Neural cell (in vitro differentiated cells): ENCODE data around the gene CD72. TPM values are rescaled to one million over a fixed set of nuclear protein-coding genes. Genes with fewer than 3 reads are reported as not detected.
A peak's percentile ranks its signal among the peaks of the same experiment; 100 is the strongest.

Experiments used
- H2AFZ ChIP-seq: fragments of 200-600, 300-800 bp; sonication (generic), shearing (Covaris generic); 2 replicates; pipeline ENCODE4 v1.6.0; 2014; ENCODE audit warnings: low read depth, mild to moderate bottlenecking, antibody characterized with exemption, low read length, moderate library complexity
- H3F3A ChIP-seq: fragments of 200-600 bp; shearing (Covaris generic); 2 replicates; pipeline ENCODE4 v1.6.1; 2016; ENCODE audit warnings: mild to moderate bottlenecking, moderate library complexity, mixed read lengths, antibody characterized with exemption, low read length; ENCODE audit not compliant: insufficient read depth, poor library complexity, severe bottlenecking
- H3K27ac ChIP-seq: fragments of 200-600, 300-800 bp; sonication (generic), shearing (Covaris generic); 2 replicates; pipeline ENCODE4 v1.5.1; 2014; ENCODE audit warnings: mild to moderate bottlenecking, low read length, moderate library complexity
- H3K27me3 ChIP-seq: fragments of 300-800, 200-600 bp; sonication (generic), shearing (Covaris generic); 2 replicates; pipeline ENCODE4 v1.6.0; 2014; ENCODE audit warnings: mild to moderate bottlenecking, low read depth, low read length, moderate library complexity; ENCODE audit not compliant: insufficient read depth
- H3K36me3 ChIP-seq: fragments of 300-800, 200-600 bp; sonication (generic), shearing (Covaris generic); 2 replicates; pipeline ENCODE4 v1.5.1; 2014; ENCODE audit warnings: mild to moderate bottlenecking, antibody characterized with exemption, low read length, moderate library complexity; ENCODE audit not compliant: insufficient read depth
- H3K4me2 ChIP-seq: fragments of 300-800, 200-600 bp; sonication (generic), shearing (Covaris generic); 2 replicates; pipeline ENCODE4 v1.6.0; 2014; ENCODE audit warnings: mild to moderate bottlenecking, low read length
- H3K4me3 ChIP-seq: fragments of 300-800, 200-600 bp; sonication (generic), shearing (Covaris generic); 2 replicates; pipeline ENCODE4 v1.5.1; 2014; ENCODE audit warnings: mild to moderate bottlenecking, low read length, moderate library complexity
- H3K79me2 ChIP-seq: fragments of 200-600 bp; shearing (Covaris generic); replicated peaks from 2 replicates; pipeline ENCODE4 v1.6.0; 2014; ENCODE audit warnings: mild to moderate bottlenecking, low read length, moderate library complexity; ENCODE audit not compliant: insufficient read depth
- H3K9ac ChIP-seq: fragments of 300-800, 200-600 bp; sonication (generic), shearing (Covaris generic); 2 replicates; pipeline ENCODE4 v1.6.1; 2016; ENCODE audit warnings: mild to moderate bottlenecking, low read length, mixed read lengths
- H3K9me2 ChIP-seq: fragments of 200-600 bp; shearing (Covaris generic); 2 replicates; pipeline ENCODE4 v1.6.1; 2016; ENCODE audit warnings: mild to moderate bottlenecking, low read length, mixed read lengths; ENCODE audit not compliant: insufficient read depth
- H3K9me3 ChIP-seq: fragments of 200-600, 300-800 bp; sonication (generic), shearing (Covaris generic); 2 replicates; pipeline ENCODE4 v1.6.1; 2016; ENCODE audit warnings: mild to moderate bottlenecking, mixed run types, low read length, moderate library complexity, mixed read lengths
- H4K20me1 ChIP-seq: fragments of 200-600 bp; shearing (Covaris generic); 2 replicates; pipeline ENCODE4 v1.6.1; 2016; ENCODE audit warnings: mild to moderate bottlenecking, mixed run types; ENCODE audit not compliant: insufficient read depth
- EP300 ChIP-seq: fragments of 450-650 bp; conservative IDR thresholded peaks from 2 replicates; pipeline ENCODE4 v1.6.1; 2014; ENCODE audit warnings: antibody characterized with exemption, mild to moderate bottlenecking, moderate library complexity; ENCODE audit not compliant: poor library complexity, severe bottlenecking
- EZH2 ChIP-seq: fragments of 200-600, 300-800 bp; shearing (Covaris generic), sonication (generic); IDR thresholded peaks from 2 replicates; pipeline ENCODE4 v1.6.1; 2014; ENCODE audit warnings: antibody characterized with exemption, low read length, borderline replicate concordance, mild to moderate bottlenecking; ENCODE audit not compliant: insufficient read depth, poor library complexity, severe bottlenecking
- MXI1 ChIP-seq: fragments of 450-650 bp; conservative IDR thresholded peaks from 2 replicates; pipeline ENCODE4 v1.6.1; 2014; ENCODE audit warnings: antibody characterized with exemption, mild to moderate bottlenecking; ENCODE audit not compliant: poor library complexity, severe bottlenecking
- POLR2AphosphoS5 ChIP-seq: IDR thresholded peaks from 2 replicates; pipeline ENCODE4 v1.6.1; 2012
- RAD21 ChIP-seq: fragments of 450-650 bp; conservative IDR thresholded peaks from 2 replicates; pipeline ENCODE4 v1.6.1; 2014; ENCODE audit warnings: antibody characterized with exemption, mild to moderate bottlenecking, moderate library complexity
- REST ChIP-seq: IDR thresholded peaks from 2 replicates; pipeline ENCODE4 v1.6.1; 2012; ENCODE audit warnings: borderline replicate concordance
- SMC3 ChIP-seq: fragments of 450-650 bp; conservative IDR thresholded peaks from 2 replicates; pipeline ENCODE4 v1.6.1; 2014; ENCODE audit warnings: antibody characterized with exemption, mild to moderate bottlenecking, moderate library complexity; ENCODE audit not compliant: poor library complexity
- TAF1 ChIP-seq: IDR thresholded peaks from 2 replicates; pipeline ENCODE4 v1.6.1; 2012; ENCODE audit warnings: low read depth
- polyA plus RNA-seq: library from polyadenylated mRNA; depleted of rRNA; stranded (reverse); fragments of >200 nt; gene quantifications from 2 replicates; pipeline ENCODE4 v1.2.3, GENCODE V29; 2014
- TF ChIP-seq, protein P1 (sequence below): fragments of 450-650 bp; IDR thresholded peaks from 2 replicates; pipeline ENCODE4 v1.5.1; 2014; ENCODE audit warnings: antibody characterized with exemption, mild to moderate bottlenecking, moderate library complexity; ENCODE audit not compliant: poor library complexity, severe bottlenecking

Gene CD72
- polyA plus RNA-seq, 1 donor from 2014 or later = not detected

DNA sequence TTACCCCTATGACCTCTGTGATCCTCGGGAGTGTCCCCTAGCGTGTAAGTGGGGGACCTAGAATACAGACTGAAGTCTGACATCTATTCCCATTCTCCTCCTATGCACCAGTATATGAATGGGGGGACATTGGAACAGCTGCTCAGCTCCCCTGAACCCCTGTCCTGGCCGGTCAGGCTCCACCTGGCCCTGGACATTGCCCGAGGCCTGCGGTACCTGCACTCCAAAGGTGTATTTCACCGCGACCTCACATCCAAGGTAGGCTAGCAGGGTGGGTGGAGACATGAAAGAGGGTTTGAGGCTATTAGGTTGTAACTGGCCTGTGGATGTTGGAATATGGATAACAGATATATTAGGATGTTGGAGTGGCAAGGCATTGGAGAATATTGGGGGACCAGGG is 11.5 kb downstream of the CD72 start:
- Histone ChIP-seq H3K9me3 (no peaks in the 10 kb centered on the region), H3K79me2 (peaks cover 13% of the 10 kb centered on the region), H3K27me3 (no peaks in the 10 kb centered on the region), H3K9me2 (no peaks in the 10 kb centered on the region), H3K27ac (no peak overlapping the region), H3K9ac (peak overlapping the region; percentile 77), H2AFZ (no peak overlapping the region), H4K20me1 (no peaks in the 10 kb centered on the region), H3K36me3 (peaks cover 4% of the 10 kb centered on the region), H3K4me3 (peak overlapping the region; percentile 86), H3K4me2 (peak overlapping the region; percentile 94), H3F3A (no peaks in the 10 kb centered on the region)
- TF ChIP-seq EP300 = no peak
- TF ChIP-seq MXI1 = no peak
- no peak for TF ChIP-seq EZH2
- TF ChIP-seq SMC3 = no peak
- TF ChIP-seq REST = no peak
- no peak for TF ChIP-seq TAF1
- no peak for TF ChIP-seq RAD21
- TF ChIP-seq, protein P1, sequence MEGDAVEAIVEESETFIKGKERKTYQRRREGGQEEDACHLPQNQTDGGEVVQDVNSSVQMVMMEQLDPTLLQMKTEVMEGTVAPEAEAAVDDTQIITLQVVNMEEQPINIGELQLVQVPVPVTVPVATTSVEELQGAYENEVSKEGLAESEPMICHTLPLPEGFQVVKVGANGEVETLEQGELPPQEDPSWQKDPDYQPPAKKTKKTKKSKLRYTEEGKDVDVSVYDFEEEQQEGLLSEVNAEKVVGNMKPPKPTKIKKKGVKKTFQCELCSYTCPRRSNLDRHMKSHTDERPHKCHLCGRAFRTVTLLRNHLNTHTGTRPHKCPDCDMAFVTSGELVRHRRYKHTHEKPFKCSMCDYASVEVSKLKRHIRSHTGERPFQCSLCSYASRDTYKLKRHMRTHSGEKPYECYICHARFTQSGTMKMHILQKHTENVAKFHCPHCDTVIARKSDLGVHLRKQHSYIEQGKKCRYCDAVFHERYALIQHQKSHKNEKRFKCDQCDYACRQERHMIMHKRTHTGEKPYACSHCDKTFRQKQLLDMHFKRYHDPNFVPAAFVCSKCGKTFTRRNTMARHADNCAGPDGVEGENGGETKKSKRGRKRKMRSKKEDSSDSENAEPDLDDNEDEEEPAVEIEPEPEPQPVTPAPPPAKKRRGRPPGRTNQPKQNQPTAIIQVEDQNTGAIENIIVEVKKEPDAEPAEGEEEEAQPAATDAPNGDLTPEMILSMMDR = no peak
- no peak for TF ChIP-seq POLR2AphosphoS5

DNA sequence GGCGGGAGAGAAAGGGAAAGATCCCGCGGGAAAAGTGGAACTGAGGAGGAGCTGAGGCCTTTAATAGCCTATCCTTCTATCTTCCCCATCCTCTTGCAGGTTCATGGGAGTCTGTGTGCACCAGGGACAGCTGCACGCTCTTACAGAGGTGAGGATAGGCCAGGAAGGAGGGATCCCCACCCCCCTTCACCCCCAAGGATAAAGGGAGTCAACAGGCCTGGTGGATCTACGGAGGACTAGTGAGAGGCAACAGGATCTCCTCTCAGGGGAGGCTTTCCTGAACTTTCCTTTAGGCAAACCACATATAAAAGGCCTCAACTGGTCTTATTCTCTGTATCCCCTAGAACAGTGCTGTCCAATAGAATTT is 12.1 kb downstream of the CD72 start:
- Histone ChIP-seq H4K20me1 (no peaks in the 10 kb centered on the region), H3K9me2 (no peaks in the 10 kb centered on the region), H3K27ac (peak overlapping the region; percentile 50), H3K4me3 (peak overlapping the region; percentile 86), H3K9me3 (no peaks in the 10 kb centered on the region), H3K4me2 (peak overlapping the region; percentile 94), H3K79me2 (peaks cover 13% of the 10 kb centered on the region), H3F3A (no peaks in the 10 kb centered on the region), H3K27me3 (no peaks in the 10 kb centered on the region), H2AFZ (no peak overlapping the region), H3K36me3 (peaks cover 4% of the 10 kb centered on the region), H3K9ac (peak overlapping the region; percentile 77)
- no peak for TF ChIP-seq MXI1
- no peak for TF ChIP-seq EZH2
- TF ChIP-seq TAF1 = no peak
- TF ChIP-seq POLR2AphosphoS5 = no peak
- TF ChIP-seq RAD21 = no peak
- TF ChIP-seq, protein P1 = no peak
- TF ChIP-seq REST = no peak
- TF ChIP-seq SMC3 = no peak
- TF ChIP-seq EP300 = no peak
